HG03045 (cell line): ENCODE data around the gene SP6.

Experiments used
- ATAC-seq: cut with Tn5 transposase; IDR thresholded peaks from one replicate; pipeline ENCODE4 v1.9.1; 2021; ENCODE audit warnings: mild to moderate bottlenecking, moderate library complexity; ENCODE audit not compliant: unreplicated experiment

SP6 gene

DNA sequence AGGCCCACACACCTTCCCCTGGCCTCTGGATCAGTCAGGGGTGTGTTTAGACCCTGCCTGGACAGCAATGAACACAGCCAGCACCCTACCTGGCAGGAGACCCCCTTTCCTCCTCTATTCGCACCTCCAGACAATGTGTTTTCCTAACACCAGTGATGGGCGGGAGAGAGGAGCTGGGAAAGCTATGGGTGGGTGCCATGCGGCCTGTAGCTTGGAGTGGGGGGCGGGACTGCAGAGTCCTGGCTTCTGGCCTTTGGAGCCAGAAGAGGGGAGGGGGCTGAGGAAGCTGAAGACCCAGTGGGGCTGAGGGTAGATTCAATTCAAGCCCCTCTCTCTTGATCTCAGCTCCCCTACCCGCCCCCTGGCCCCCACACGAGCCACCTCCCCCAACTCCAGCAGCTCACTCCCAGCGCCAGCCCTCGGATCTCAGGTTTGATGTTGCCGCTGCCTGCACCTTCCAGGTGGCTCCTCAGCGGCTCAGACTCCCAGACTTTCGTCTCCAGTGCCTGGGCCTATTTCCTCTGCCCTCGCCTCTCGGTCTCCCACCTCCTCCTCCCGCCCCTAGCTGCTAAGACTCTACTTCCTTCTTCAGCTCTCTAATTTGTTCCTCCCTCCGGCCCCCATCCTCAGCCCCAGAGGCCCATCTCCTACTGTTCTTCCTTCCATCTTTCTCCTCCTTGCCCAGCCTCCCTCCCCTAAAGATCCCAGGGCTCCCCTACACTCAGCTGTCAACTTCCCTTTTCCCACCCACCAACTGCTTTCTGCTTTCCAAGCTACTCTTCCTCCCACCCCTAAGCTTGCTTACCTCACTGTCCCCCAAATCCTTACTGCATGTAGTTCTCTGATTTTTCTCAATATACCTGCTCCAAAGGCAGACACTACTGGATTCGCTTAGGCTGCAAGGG lies 6.8 kb upstream of the SP6 start:
- ATAC-seq: no peak

DNA sequence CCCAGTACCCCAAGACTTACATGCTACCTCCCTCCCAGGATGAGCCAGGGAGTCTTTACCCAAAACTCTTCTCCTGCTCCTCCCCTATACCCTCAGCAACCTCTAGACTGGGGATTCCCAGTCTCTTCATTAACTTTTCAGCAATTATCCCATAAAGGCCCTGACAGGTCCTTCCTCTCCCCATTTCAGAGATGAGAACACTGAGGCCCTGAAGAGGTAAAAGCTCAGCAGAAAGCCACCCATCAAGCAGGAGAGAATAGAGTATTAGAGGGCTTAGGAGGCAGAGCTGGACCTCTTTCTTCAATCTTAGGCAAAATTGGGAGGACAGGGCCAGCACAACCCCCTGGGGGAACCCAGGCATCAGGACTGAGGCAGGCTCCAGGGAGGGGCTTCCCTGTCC lies 5.9 kb upstream of the SP6 start:
- ATAC-seq: no peak

DNA sequence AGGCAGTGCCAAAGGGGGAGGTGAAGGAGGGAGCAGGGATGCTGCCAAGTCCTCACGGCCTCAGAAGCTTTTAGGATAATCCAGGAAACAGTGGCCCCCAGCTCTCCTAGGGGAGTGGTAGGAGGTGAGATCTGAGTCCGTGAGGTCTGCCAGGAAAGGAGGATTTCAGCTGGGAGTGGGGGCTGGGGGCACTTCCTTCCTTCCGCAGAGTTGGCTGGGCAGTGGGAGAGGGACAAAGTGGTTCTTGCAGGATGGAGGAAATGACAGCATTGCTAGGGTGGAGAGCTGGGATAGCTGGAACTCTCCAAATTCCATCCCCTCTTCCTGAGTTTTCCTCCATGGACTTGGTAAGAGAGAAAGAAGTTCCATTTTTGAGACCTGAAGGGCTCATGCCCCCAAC lies 4.8 kb upstream of the SP6 start:
- ATAC-seq: no peak

DNA sequence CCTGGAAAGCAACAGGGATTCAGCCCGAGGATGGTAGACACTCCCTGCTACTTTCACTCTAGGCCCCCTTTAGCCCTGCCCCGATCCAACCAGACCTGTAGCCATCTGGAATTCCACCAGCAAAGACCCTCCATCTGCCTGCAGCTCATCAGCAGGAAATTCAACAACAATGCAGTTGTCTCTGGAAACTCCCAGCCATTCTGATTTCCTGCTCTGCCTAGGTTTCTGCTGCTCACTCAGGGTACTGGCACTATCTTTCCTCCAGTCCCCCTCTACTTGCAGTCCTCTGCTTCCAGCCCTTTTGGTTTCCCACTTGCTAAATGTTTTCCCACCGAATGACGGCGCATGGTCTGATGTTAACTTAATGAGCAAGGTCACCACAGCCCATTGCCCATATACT lies 2.7 kb upstream of the SP6 start:
- no peak for ATAC-seq

DNA sequence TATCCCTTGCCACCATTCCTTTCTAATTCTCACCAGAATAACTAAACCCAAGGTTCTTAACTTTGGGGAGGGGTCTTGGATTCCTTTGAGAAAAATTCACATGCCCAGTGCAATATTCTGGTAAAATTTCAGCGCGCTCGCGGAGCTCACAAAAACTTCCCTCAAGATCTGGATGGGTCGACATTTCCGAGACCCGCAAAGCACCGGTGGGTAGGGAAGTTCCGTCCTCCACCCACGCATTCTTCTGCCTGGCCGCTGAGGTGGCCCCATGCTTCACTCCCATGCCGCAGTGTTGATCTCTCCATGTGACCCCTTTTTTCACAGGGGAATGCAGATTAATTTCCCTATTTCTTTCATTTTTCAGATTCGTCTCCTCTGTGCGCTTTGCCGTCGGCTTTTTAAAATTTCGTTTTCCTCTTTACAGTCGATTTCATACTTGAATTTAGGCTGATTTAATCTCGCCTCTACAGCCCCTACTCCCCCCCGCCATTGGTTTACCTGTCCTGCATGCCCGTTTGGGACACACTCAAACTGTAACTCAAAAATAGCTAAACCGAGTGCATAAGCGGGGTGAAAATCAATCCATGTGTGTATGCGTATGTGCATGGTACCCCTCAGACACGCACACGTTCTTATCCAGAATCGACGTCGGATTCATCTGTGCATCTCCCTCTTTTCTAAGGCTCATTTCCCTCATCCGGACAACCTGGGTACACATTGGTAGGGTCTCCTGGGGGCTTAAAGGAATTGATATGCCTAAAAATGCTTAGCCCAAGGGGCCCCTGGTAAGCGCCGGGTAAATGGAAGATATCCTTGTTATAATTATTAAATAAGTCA lies 1.4 kb upstream of the SP6 start:
- no peak for ATAC-seq

DNA sequence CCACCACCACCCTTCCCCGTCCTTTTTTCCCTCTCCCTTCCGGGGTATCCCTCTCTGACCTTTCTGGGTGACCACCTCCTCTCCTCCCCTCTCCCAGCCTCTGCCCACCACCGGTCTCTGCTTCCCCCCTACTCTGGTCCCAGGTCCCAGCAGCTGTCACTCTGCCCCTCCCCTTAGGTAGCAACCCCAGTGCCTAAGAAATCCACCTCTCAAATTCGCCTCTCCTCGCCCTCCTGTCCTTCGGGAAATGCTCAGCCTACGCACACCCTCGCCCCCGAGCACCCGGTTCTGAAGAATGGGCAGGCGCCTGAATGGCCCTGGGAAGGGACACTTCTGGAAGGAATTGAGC lies 775 bp upstream of the SP6 start:
- ATAC-seq: no peak

DNA sequence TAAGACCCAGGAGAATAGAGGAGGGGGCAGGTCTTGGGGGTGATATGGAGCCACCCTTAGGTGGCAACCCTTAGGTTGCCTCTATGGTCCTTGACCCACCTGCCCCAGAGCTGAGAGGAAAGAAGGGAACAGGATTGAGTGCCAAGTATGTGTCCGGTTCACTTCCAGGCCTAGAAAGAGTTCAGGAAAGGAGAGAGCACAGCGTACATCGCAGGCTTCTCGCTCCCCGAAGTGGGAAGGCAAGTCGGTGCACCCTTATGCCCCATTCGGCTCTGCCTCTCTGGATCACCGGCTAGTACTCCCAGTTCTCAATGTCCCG lies 631 bp downstream of the SP6 start:
- no peak for ATAC-seq

DNA sequence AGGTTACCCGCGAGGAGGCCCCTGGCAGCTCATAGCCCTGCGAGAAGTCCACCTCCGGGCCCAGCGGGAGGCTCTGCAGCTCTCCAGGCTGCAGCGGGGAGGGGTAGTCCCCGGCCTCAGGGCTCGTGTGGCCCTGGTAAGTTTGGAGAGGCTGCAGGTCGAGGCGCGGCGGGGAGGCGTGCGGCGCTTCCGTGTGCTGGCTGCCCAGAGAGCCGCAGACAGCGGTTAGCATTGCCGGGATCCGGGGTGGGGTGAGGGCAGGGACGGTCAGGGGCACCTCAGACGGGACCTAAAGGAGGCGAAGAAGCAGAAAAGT lies 2.8 kb downstream of the SP6 start:
- ATAC-seq: no peak

DNA sequence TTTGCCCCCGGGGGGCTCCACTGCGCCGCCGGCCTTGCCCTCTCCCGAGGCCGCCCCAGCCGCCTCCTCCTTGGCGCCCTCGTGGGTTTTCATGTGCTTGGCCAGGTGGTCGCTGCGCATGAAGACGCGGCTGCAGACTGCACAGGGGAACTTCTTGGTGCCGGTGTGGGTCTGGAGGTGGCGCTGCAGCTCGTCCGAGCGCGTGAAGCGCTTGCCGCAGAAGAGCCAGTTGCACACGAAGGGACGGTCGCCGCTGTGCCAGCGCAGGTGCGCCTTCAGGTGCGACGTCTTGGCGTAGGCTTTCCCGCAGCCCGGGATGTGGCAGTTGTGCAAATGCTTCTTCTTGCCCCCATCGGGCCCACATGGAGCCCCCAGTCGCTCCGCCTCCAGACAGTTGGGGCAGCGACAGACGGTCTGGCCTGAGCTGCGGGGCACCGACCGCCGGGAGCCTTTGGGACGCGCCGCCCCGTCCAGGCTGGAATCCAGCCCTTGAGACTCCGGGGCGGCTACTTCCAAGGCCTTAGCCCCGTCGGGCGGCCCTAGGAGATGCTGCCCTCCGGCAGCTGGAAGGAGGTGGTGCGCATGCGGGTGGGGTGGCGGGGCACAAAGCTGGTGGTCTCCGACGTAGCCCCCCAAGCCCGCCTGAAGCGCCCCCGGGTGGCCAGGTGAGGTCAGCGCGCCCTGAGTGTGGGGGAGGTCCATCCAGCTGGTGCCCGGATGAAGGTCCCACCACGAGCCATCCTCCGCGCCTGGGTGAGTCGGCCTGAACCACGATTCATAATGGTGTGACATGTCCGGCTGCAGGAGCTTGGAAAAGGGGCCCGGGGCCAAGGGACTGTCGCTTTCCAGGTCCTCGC lies 3.4 kb downstream of the SP6 start:
- no peak for ATAC-seq

DNA sequence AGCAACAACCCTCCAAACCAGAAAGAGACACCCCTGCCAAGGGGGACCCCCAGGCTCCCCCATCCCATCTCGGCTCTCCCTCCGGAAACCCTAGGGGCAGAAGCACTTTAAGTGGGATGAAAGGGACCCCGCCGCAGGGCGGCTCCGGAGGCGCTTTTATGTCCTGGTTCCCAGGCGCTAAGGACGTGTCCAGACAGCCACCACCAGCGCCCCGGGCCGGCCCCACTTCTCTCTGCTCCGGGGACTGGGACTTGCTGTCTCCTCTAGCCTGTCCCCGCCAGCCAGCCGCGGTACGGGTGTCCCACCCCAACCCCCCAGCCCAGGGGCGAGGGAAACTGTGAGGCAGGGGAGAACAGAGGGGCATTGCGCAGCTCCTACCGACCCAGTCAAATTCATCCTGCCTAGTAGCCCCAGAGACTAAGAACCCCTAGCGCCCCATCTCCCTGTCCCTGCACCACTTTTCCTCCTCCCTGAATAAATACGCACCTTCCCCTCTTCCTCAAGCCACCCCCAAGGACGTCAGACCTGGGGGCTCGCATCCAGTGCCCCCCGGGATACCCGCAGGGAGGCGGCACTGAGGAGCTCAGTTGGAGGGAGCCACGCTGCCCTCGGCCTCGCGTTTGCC lies 4.1 kb downstream of the SP6 start:
- ATAC-seq: no peak

DNA sequence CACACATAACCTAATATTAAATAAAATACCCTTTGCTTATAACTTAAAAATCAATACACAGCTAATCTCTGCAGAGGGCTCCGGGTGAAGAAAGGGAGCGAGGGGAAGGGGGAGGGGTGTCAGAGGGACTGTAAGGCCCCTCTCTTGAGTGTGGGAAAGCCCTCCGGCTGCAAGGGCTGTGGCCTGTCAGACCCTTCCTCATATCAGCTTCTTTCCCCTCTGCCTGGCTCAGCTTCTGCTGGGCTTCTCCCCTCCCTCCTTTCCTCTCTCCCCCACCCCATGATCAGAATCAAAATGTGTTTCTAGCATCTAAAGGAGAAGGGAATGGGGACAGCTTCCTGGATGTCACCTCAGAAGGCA lies 5.3 kb downstream of the SP6 start:
- no peak for ATAC-seq

DNA sequence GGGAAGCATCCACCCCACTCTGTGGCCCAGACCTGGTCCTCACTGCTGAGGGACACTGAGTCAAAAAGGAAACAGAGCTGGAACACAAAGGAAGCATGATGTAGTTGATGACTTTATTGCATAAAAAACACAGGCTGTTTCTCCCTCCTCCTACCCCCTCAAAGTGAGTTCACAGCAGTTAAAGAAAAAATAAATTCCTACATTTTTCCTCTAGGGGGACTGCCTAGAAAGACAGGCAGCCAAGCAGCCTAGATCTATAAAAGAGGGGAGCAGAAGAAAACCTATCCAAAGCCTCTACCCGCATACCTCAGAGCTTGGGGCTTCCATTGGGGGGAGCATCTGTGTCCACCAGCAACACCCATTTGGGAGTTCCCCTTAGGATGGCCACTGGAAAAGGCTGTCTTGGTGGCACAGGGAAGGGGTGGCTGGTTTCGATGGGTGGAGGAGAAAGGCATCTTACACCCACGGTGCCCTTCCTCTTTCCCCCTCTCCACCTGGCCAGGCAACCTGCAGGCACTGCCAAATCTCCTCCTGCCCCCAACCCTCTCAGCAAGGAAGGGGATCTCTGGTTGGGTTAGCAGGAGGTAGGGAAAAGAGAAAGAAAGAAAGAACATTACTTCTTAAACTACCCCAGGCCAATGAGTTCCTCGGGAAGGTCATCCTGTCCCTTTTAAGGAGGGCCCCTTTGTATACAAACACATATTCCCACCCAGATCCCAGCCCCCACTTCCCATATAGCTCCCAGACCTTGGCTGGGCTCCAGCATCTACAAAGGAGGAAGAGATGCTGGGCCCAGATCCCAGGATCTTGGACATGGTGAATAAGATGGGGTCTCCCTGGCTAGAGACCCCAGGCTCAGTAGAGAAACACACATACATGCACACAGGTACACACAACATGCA lies 5.9 kb downstream of the SP6 start:
- ATAC-seq: no peak

DNA sequence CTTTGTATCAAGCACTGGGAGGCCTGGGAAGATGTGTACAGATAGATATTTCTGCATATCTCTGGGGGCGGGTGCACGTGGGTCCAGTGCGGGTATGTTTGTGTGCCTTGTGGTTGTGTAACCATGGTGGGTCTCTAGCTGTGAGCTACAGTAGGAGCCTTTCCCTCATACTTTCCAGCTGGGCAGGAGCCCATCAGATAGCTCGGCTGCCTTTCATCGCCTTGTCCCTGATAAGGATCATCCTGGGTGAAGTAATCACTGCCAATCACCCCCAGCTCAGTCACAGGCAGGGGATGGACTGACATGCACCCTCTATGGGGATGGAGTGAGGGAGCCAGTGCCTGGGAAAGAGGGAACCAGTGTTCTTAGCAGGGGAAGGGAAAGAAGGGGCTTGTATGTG lies 6.7 kb downstream of the SP6 start:
- no peak for ATAC-seq

DNA sequence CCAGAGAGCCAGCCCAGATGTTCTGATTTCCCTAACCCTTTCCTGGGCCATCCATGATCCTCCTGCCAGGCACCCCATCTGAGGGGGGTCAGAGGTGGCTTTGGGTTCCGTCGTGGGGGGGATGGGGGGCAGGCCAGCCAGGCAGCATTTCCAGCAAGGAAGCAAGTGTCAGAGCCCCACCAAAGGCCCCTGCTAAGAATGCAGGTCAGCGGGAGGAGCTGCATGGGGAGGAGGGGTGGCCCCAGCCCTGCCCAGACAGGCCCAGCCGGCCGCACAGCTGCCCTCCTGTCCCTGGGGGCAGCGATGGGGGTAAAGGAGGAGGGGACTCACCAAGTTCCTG lies 7.6 kb downstream of the SP6 start:
- ATAC-seq: no peak

DNA sequence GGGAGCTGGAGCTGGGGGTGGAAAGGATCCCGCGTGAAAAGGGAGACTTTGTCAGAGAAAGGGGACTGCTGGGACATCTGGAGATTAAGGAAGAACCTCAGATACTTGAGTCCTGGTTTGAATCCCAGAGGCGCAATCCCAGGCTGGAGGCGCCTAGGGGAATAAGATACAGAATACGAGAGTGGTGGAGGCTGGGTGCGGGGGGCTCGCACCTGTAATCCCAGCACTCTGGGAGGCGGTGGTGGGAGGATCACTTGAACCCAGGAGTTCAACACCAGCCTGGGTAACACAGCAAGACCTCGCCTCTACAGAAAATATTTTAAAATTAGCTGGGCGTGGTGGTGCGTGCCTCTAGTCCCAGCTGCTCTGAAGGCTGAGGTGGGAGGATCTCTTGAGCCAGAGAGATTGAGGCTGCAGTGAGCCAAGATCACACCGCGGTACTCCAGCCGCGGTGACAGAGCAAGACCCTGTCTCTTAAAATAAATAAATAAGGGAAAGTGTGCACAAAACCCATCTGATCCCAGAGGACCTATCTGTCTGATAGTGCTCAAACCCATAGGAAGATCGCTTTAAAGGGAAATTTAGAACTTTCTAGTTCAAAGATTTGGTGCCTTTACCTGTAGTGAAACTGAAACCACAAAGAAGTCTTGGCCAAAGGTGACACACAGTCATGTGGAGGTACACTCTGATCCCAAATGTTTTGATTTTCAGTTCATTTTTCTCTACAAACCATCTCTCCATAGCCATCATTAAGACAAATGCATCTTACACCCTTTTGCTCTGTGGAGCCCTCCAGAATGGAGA lies 9.3 kb downstream of the SP6 start:
- no peak for ATAC-seq

DNA sequence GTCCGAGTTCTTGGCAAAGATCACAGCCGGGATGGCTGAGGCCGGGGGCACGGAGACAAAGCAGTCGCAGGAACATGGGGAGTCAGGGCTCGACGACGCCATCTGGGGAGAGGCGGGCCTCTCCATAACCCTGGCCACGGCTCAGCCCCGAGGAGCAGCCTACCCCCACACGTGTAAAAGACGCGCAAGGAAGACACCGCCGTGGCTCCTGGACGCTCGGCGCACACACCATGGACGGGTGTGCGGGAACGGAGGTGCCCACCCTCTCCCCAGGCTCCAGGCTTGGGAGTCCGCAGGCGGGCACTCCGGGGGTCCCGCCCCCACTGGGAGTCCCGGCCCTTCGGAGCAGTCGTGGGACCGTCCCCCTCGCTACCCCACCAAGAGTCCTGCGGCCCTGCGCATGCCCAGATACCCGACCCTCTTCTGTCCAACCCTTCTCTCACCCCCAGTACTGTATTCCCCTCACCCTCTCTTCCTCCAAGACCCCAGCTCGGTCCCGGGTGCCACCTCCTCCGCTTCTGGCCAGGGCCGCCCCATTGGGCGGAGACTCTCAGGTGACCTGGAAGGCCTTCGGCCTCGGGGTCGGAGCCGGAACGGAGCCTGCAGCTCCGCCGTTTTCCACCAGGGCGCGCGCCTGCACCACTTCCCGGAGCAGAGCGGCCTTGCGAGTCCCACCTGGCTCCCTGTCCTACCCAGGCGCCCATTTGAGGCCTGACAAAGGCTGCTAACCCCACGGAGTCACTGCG lies 10.0 kb downstream of the SP6 start, which contains the start of gene SCRN2:
SCRN2 (minus strand) TSS at position 532 of the 746 bp plus-strand sequence; CDS start at position 102, 430 bp downstream.
- ATAC-seq: peak; percentile 86

DNA sequence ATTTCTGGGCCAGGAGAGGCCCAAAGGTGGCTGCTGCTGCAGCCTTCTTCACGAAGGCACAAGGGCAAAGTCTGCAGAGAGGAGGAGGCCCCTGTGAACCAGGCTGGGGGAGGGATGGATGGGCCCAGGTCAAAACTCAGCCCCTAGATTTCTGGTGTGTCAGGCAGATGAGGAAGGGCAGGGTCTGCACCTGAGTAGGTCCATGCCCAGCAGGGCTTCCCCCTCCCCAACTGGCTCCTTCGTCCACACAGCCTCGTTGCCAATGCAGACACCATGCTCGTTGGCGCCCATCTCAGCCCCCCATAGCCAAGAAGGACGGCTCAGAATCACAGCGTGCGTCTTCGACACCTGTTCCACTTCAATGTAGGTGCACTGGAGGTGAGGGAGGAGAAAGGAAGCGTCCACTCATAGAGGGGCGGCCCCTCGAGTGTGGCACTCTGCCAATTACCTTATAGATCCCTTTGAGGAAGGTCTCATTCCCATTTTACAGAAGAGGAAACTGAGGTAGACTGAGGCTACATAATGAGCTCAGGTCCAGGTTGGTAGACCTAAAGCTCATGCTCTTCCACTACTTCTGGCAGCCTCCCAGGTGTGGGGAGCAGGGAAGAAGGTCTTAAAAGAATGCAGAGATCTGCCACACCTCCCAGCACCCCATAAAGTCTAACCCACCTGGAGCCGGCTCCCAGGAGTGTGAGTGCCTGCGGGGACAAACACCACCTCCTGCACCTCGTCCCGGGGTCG lies 10.8 kb downstream of the SP6 start:
- no peak for ATAC-seq

DNA sequence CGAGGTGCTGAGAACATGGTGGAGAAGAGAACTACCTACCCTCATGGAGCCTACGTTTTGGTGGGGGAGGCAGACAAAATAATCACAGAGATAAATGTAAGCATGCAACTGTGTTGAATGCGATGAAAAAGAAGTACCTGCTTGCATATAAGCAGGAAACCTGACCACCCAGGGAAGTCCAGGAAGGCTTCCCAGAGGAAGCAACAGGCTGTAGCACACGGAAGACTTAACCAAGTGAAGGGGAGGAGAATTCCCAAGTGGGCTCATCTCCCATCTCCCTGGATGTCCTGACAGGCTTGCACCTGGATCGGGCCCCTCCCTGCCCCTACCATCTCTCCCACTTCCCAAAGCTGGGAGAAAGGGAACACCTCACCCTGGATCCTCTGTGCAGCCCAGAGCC lies 11.9 kb downstream of the SP6 start:
- no peak for ATAC-seq
